Mesenchymal stem cell (in vitro differentiated cells and primary cell): ENCODE data around the gene CAVIN1.
"Not testable (repeated sequence)": the region's sequence is repeated elsewhere in the genome, so short reads cannot be mapped to it uniquely, and the experiment has no call there.

ENCODE experiments used
- DNase-seq: peaks from one replicate; pipeline ENCODE4 v3.0.0-alpha.2; 2013
- H2AFZ ChIP-seq: one replicate; pipeline ENCODE4 v1.6.1; 2013; ENCODE audit warnings: low read depth, mild to moderate bottlenecking, control low read depth, inconsistent platforms, low read length, moderate library complexity
- H2AK5ac ChIP-seq: 2 replicates; pipeline ENCODE4 v1.6.1; 2013; ENCODE audit warnings: low read length, moderate library complexity, mild to moderate bottlenecking, inconsistent platforms; ENCODE audit not compliant: severe bottlenecking
- H2BK120ac ChIP-seq: one replicate; pipeline ENCODE4 v1.6.1; 2013; ENCODE audit warnings: low read depth, mild to moderate bottlenecking, inconsistent platforms, low read length, moderate library complexity
- H2BK12ac ChIP-seq, 2 experiments: one replicate each; pipeline ENCODE4 v1.6.1; 2013; ENCODE audit warnings: inconsistent platforms in 2 of 2, low read length in 2 of 2, mild to moderate bottlenecking in 2 of 2, moderate library complexity in 2 of 2, control low read depth in 1 of 2
- H2BK15ac ChIP-seq: one replicate; pipeline ENCODE4 v1.6.1; 2013; ENCODE audit warnings: mild to moderate bottlenecking, low read depth, inconsistent platforms; ENCODE audit not compliant: poor library complexity, severe bottlenecking
- H2BK5ac ChIP-seq: 2 replicates; pipeline ENCODE4 v1.6.1; 2013; ENCODE audit warnings: low read depth, mild to moderate bottlenecking, low read length, control low read depth, inconsistent platforms; ENCODE audit not compliant: poor library complexity, severe bottlenecking
- H3K14ac ChIP-seq, 2 experiments: one replicate each; pipeline ENCODE4 v1.6.1; 2013; ENCODE audit warnings: inconsistent platforms in 2 of 2, low read length in 2 of 2, control low read depth in 1 of 2, mild to moderate bottlenecking in 1 of 2, moderate library complexity in 1 of 2
- H3K18ac ChIP-seq, 2 experiments: one replicate each; pipeline ENCODE4 v1.6.1; 2013; ENCODE audit warnings: inconsistent platforms in 2 of 2, low read length in 2 of 2, control low read depth in 1 of 2, low read depth in 1 of 2, mild to moderate bottlenecking in 1 of 2
- H3K23ac ChIP-seq, 2 experiments: one replicate each; pipeline ENCODE4 v1.6.1; 2013; ENCODE audit warnings: inconsistent platforms in 2 of 2, low read length in 2 of 2, mild to moderate bottlenecking in 2 of 2, moderate library complexity in 2 of 2, control low read depth in 1 of 2
- H3K27ac ChIP-seq: 2 replicates; pipeline ENCODE4 v1.5.1; 2013; ENCODE audit warnings: mild to moderate bottlenecking, moderate library complexity, low read length, control low read depth, inconsistent platforms; ENCODE audit not compliant: poor library complexity, severe bottlenecking
- H3K27me3 ChIP-seq, 2 experiments: 2 replicates each; pipeline versions ENCODE4 v1.6.1 to v1.7.0; 2013; ENCODE audit warnings: low read length in 2 of 2, mild to moderate bottlenecking in 2 of 2, moderate library complexity in 2 of 2, control low read depth in 1 of 2, inconsistent platforms in 1 of 2; ENCODE audit not compliant: control insufficient read depth in 1 of 2, insufficient read depth in 1 of 2
- H3K36me3 ChIP-seq, 2 experiments: 2 replicates each; pipeline versions ENCODE4 v1.6.1 to v1.7.0; 2013; ENCODE audit warnings: low read length in 2 of 2, control low read depth in 1 of 2, inconsistent platforms in 1 of 2, low read depth in 1 of 2, mild to moderate bottlenecking in 1 of 2; ENCODE audit not compliant: insufficient read depth in 2 of 2, control insufficient read depth in 1 of 2
- H3K4ac ChIP-seq, 2 experiments: one replicate each; pipeline ENCODE4 v1.6.1; 2013; ENCODE audit warnings: inconsistent platforms in 2 of 2, low read length in 2 of 2, mild to moderate bottlenecking in 2 of 2, moderate library complexity in 2 of 2, control low read depth in 1 of 2, low read depth in 1 of 2
- H3K4me1 ChIP-seq: 2 replicates; pipeline ENCODE4 v1.6.1; 2013; ENCODE audit warnings: low read depth, low read length, control low read depth; ENCODE audit not compliant: control insufficient read depth, insufficient read depth
- H3K4me2 ChIP-seq: 2 replicates; pipeline ENCODE4 v1.6.1; 2013; ENCODE audit warnings: low read length, mild to moderate bottlenecking, inconsistent platforms; ENCODE audit not compliant: poor library complexity, severe bottlenecking
- H3K4me3 ChIP-seq, 2 experiments: 2 replicates each; pipeline versions ENCODE4 v1.5.1 to v1.7.0; 2013; ENCODE audit warnings: low read length in 2 of 2, mild to moderate bottlenecking in 2 of 2, control low read depth in 1 of 2, low read depth in 1 of 2; ENCODE audit not compliant: insufficient read depth in 1 of 2
- H3K79me1 ChIP-seq: replicated peaks from 2 replicates; pipeline ENCODE4 v1.6.1; 2013; ENCODE audit warnings: mild to moderate bottlenecking, control low read depth, low read length, inconsistent platforms; ENCODE audit not compliant: poor library complexity, severe bottlenecking
- H3K9ac ChIP-seq: 2 replicates; pipeline ENCODE4 v1.7.0; 2013; ENCODE audit warnings: mild to moderate bottlenecking, low read length, moderate library complexity
- H3K9me3 ChIP-seq: 2 replicates; pipeline ENCODE4 v1.7.0; 2013; ENCODE audit warnings: mild to moderate bottlenecking, low read length; ENCODE audit not compliant: control insufficient read depth
- H4K8ac ChIP-seq: one replicate; pipeline ENCODE4 v1.6.1; 2013; ENCODE audit warnings: inconsistent platforms, mild to moderate bottlenecking, low read length, moderate library complexity
- H4K91ac ChIP-seq: one replicate; pipeline ENCODE4 v1.6.1; 2013; ENCODE audit warnings: mild to moderate bottlenecking, low read length, inconsistent platforms
- WGBS: methylation state at CpG from one replicate; pipeline ENCODE4 v1.1.7; 2013; ENCODE audit warnings: mixed read lengths; 5-methylcytosine and 5-hydroxymethylcytosine counted together

Gene CAVIN1

DNA sequence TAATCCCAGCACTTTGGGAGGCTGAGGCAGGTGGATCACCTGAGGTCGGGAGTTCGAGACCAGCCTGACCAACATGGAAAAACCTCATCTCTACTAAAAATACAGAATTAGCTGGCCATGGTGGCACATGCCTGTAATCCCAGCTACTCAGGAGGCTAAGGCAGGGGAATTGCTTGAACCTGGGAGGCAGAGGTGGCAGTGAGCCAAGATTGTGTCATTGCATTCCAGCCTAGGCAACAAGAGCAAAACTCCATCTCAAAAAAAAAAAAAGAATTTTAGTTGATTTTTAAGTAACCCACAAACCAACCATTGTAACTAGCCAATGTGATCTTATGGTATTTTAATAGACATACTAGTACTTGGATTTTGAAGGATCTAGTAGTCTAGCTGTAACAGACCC lies 62.7 kb downstream of the CAVIN1 start:
- H3K36me3 ChIP-seq, result peaks cover 0 to 29% of the 10 kb centered on the region in 2 experiments
- not testable (repeated sequence) for DNase-seq, H3K9me3 ChIP-seq, H3K27me3 ChIP-seq, H3K4me3 ChIP-seq, H3K27ac ChIP-seq, H3K4ac ChIP-seq, H3K18ac ChIP-seq, H2AFZ ChIP-seq, H4K8ac ChIP-seq, H2AK5ac ChIP-seq, H3K9ac ChIP-seq, H3K4me2 ChIP-seq, H2BK120ac ChIP-seq, H4K91ac ChIP-seq, H2BK5ac ChIP-seq, H2BK15ac ChIP-seq, H3K4me1 ChIP-seq, H3K14ac ChIP-seq, H2BK12ac ChIP-seq, H3K23ac ChIP-seq
- peaks cover 16% of the 10 kb centered on the region for H3K79me1 ChIP-seq
- WGBS, result no CpG with 5 or more reads among the region's 2 CpGs

DNA sequence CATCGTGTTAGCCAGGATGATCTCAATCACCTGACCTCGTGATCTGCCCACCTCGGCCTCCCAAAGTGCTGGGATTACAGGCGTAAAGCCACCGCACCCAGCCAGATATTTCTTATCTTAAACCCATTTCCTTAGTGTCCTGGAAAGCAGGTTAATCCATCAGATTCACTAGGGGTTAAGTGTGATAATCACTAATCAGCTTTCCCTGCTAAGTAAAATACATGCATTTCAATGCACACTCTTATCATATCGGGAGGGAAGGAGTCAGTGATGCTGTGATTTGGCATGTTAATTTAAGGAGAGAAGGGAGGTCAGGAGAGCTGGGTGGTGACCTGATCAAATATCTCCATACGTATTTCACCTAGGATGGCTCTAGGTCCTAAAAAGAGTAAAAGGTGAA lies 63.9 kb downstream of the CAVIN1 start:
- Histone ChIP-seq H3K9ac (no peak overlapping the region), H3K4ac (no peak overlapping the region), H2BK5ac (no peak overlapping the region), H3K4me2 (no peak overlapping the region), H2BK15ac (no peak overlapping the region), H3K36me3 (peaks cover 0 to 29% of the 10 kb centered on the region in 2 experiments), H3K79me1 (peaks cover 16% of the 10 kb centered on the region), H2AFZ (no peak overlapping the region), H3K27me3 (no peaks in the 10 kb centered on the region), H3K9me3 (no peaks in the 10 kb centered on the region), H3K23ac (no peak overlapping the region), H3K4me3 (no peak overlapping the region), H3K18ac (no peak overlapping the region), H4K91ac (no peak overlapping the region), H2BK120ac (no peak overlapping the region), H3K14ac (no peak overlapping the region), H2BK12ac (no peak overlapping the region), H2AK5ac (no peak overlapping the region), H3K4me1 (peaks cover 8% of the 10 kb centered on the region), H4K8ac (no peak overlapping the region), H3K27ac (no peak overlapping the region)
- 88% methylated on average over 1 of the region's 7 CpGs for WGBS
- no peak for DNase-seq

- DNase-seq, result no peak
- Histone ChIP-seq H4K91ac (no peak overlapping the region), H3K79me1 (peaks cover 13% of the 10 kb centered on the region), H2AK5ac (no peak overlapping the region), H2BK12ac (peak overlapping the region in 1 of 2 experiments; percentile 63), H3K14ac (no peak overlapping the region), H3K18ac (no peak overlapping the region), H2BK120ac (no peak overlapping the region), H3K4me3 (no peak overlapping the region), H3K4ac (no peak overlapping the region), H3K23ac (no peak overlapping the region), H3K27ac (no peak overlapping the region), H3K9me3 (no peaks in the 10 kb centered on the region), H4K8ac (no peak overlapping the region), H3K4me1 (peaks cover 8% of the 10 kb centered on the region), H3K9ac (no peak overlapping the region), H3K27me3 (no peaks in the 10 kb centered on the region), H3K36me3 (peaks cover 0 to 29% of the 10 kb centered on the region in 2 experiments), H3K4me2 (no peak overlapping the region), H2BK5ac (no peak overlapping the region), H2AFZ (no peak overlapping the region), H2BK15ac (no peak overlapping the region)
- no CpG with 5 or more reads among the region's 1 CpG for WGBS
These were observed 64.6 kb downstream of the CAVIN1 start for GRCh38 chr17:42358434-42358833.

GRCh38 chr17:42354956-42355843 lies 67.9 kb downstream of the CAVIN1 start:
- Histone ChIP-seq H3K27me3 (no peaks in the 10 kb centered on the region), H3K18ac (no peak overlapping the region), H2BK15ac (no peak overlapping the region), H3K79me1 (peaks cover 13% of the 10 kb centered on the region), H3K14ac (no peak overlapping the region), H3K9ac (peak overlapping the region; percentile 9), H3K4me3 (no peak overlapping the region), H3K4ac (no peak overlapping the region), H2AK5ac (no peak overlapping the region), H2BK5ac (no peak overlapping the region), H2AFZ (no peak overlapping the region), H3K23ac (no peak overlapping the region), H4K91ac (no peak overlapping the region), H2BK12ac (no peak overlapping the region), H3K9me3 (no peaks in the 10 kb centered on the region), H3K4me1 (peaks cover 2% of the 10 kb centered on the region), H4K8ac (no peak overlapping the region), H3K27ac (no peak overlapping the region), H3K4me2 (no peak overlapping the region), H3K36me3 (peaks cover 0 to 14% of the 10 kb centered on the region in 2 experiments), H2BK120ac (no peak overlapping the region)
- WGBS, result 98% methylated on average over 3 of the region's 3 CpGs
- DNase-seq, result peak; percentile 39
